Diencephalon (tissue), 1 donor: ENCODE data around the gene LYSET. TPM values are rescaled to one million over a fixed set of nuclear protein-coding genes. Genes with fewer than 3 reads are reported as not detected.

Source experiments
- total RNA-seq: library from RNA; depleted of rRNA; stranded (reverse); fragments of >200 nt; gene quantifications from one replicate; pipeline ENCODE4 v1.2.3, GENCODE V29; 2014

The LYSET gene, protein sequence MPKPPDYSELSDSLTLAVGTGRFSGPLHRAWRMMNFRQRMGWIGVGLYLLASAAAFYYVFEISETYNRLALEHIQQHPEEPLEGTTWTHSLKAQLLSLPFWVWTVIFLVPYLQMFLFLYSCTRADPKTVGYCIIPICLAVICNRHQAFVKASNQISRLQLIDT
- total RNA-seq = 17.5 TPM

GRCh38 chr14:93184391-93185348, at the start of gene LYSET, which contains the start of gene MOAP1:
Gene LYSET, plus strand, starts transcription at chr14:93185317. Its CDS starts 89 bp downstream, at chr14:93185406.
Gene MOAP1, minus strand, starts transcription at chr14:93184897. Its CDS starts 655 bp downstream, at chr14:93184242.

DNA sequence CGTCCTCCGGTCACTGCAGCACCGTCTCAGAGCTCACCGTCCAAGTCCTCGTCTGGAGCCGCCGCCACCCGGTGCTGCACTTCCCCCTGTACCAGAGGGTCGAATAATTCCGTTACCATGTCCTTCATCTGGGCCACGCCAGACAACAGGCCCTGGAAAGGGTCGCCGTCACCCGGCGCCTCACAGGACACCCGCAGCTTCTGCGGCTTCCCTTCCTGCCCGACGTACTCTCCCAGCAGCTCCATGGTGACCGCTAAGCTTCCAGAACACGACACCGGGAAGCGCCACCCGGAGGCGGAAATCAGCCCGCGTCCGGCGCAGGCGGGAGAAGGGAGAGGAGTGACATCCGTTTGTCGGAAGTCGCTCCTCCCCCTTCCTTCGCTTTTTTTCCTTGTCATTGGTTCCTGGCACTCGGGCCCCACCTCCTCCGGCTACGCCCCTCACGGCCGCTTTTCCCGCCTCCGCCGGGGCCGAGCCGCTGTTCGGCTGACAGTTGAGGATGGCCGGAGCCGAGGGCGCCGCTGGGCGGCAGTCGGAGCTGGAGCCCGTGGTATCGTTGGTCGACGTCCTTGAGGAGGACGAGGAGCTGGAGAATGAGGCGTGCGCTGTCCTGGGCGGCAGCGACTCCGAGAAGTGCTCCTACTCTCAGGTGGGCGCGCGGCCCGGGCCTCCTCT, 21.8 kb downstream of the LYSET start, which contains the start of the genes GON7 and UBR7:
GON7 (minus strand) TSS at position 273 of the 675 bp plus-strand sequence; CDS start at position 245, 28 bp downstream.
UBR7 (plus strand) TSS at position 464 of the 675 bp plus-strand sequence; CDS start at position 500, 36 bp downstream.

Other genes starting within 250 kb of the LYSET start
- gene ITPK1, start 69.4 kb upstream of the LYSET start, total RNA-seq = 33.7 TPM
- 126 TPM for gene MOAP1, start 420 bp upstream of the LYSET start, total RNA-seq
- 15.5 TPM for gene GON7, start 21.7 kb downstream of the LYSET start, total RNA-seq
- gene UBR7, start 21.9 kb downstream of the LYSET start, total RNA-seq = 50.7 TPM
- gene BTBD7, start 147.7 kb downstream of the LYSET start, total RNA-seq = 64.6 TPM
- not detected for gene COX8C, start 161.9 kb downstream of the LYSET start, total RNA-seq
- gene UNC79, start 245.6 kb downstream of the LYSET start, total RNA-seq = 41.3 TPM